CD4-positive, CD25-positive, alpha-beta regulatory T cell (primary cell): Measurements from ENCODE around the gene RECK. TPM values are rescaled to one million over a fixed set of nuclear protein-coding genes. Genes with fewer than 3 reads are reported as not detected.

ENCODE experiments used
- ATAC-seq, 2 donors: fragments of 150-1000 bp; cut with Tn5 transposase; one replicate each; pipeline ENCODE4 v1.10.0; 2021; ENCODE audit warnings: low read depth in 2 of 2, moderate number of reproducible peaks in 2 of 2, moderate library complexity in 1 of 2
- DNase-seq, 3 donors: peaks; one replicate each; pipeline versions ENCODE4 v3.0.0 to v3.0.0-alpha.2; 2012 to 2022; ENCODE audit warnings: mixed read lengths in 1 of 3
- H3K27ac ChIP-seq: one replicate; pipeline ENCODE4 v1.7.0; 2013; ENCODE audit warnings: mild to moderate bottlenecking, low read length; ENCODE audit not compliant: insufficient read depth, poor library complexity, severe bottlenecking
- H3K27me3 ChIP-seq: one replicate; pipeline ENCODE4 v1.7.0; 2013; ENCODE audit warnings: low read length; ENCODE audit not compliant: control insufficient read depth, insufficient read depth
- H3K36me3 ChIP-seq: one replicate; pipeline ENCODE4 v1.7.0; 2013; ENCODE audit warnings: mild to moderate bottlenecking, low read length, moderate library complexity; ENCODE audit not compliant: control insufficient read depth, insufficient read depth
- H3K4me1 ChIP-seq: 2 replicates; pipeline ENCODE4 v1.7.0; 2013; ENCODE audit warnings: mild to moderate bottlenecking, low read length; ENCODE audit not compliant: insufficient read depth, control insufficient read depth, poor library complexity, severe bottlenecking
- H3K4me3 ChIP-seq: one replicate; pipeline ENCODE4 v1.7.0; 2013; ENCODE audit warnings: low read depth, mild to moderate bottlenecking, low read length, moderate library complexity
- H3K9me3 ChIP-seq, 2 experiments: 1 replicate in 1 of 2; 2 replicates in 1 of 2; pipeline ENCODE4 v1.7.0; 2013; ENCODE audit warnings: low read length in 2 of 2, mild to moderate bottlenecking in 1 of 2, moderate library complexity in 1 of 2; ENCODE audit not compliant: control insufficient read depth in 2 of 2
- H3K27ac Mint-ChIP-seq, 3 donors: one replicate each; pipeline ENCODE4 v1.8.0; 2020 to 2022; ENCODE audit warnings: mild to moderate bottlenecking in 3 of 3, mixed read lengths in 3 of 3, moderate library complexity in 2 of 3
- H3K27me3 Mint-ChIP-seq: one replicate; pipeline ENCODE4 v1.8.0; 2022; ENCODE audit warnings: mild to moderate bottlenecking, mixed read lengths
- H3K36me3 Mint-ChIP-seq: one replicate; pipeline ENCODE4 v1.8.0; 2020; ENCODE audit warnings: mixed read lengths
- H3K4me1 Mint-ChIP-seq, 4 donors: one replicate each; pipeline ENCODE4 v1.8.0; 2020 to 2022; ENCODE audit warnings: mixed read lengths in 4 of 4, mild to moderate bottlenecking in 1 of 4
- H3K4me3 Mint-ChIP-seq, 4 donors: one replicate each; pipeline ENCODE4 v1.8.0; 2020 to 2022; ENCODE audit warnings: mild to moderate bottlenecking in 4 of 4, mixed read lengths in 4 of 4, moderate library complexity in 3 of 4
- H3K9me3 Mint-ChIP-seq, 7 donors: one replicate each; pipeline ENCODE4 v1.8.0; 2020 to 2022; ENCODE audit warnings: mixed read lengths in 7 of 7, mild to moderate bottlenecking in 3 of 7, moderate library complexity in 2 of 7
- polyA plus RNA-seq, 4 donors: library from polyadenylated mRNA; unstranded; fragments of 300-500 nt; fragmentation: Illumina TruSeq; gene quantifications; one replicate each; pipeline ENCODE4 v1.2.3, GENCODE V29; 2021
- total RNA-seq: library from RNA; stranded (reverse); gene quantifications from one replicate; pipeline ENCODE4 v1.2.3, GENCODE V29; 2022

RECK gene
- total and polyA plus RNA-seq, 5 donors from 2014 or later, result 5.5 to 12.6 (median 6.5) TPM

DNA sequence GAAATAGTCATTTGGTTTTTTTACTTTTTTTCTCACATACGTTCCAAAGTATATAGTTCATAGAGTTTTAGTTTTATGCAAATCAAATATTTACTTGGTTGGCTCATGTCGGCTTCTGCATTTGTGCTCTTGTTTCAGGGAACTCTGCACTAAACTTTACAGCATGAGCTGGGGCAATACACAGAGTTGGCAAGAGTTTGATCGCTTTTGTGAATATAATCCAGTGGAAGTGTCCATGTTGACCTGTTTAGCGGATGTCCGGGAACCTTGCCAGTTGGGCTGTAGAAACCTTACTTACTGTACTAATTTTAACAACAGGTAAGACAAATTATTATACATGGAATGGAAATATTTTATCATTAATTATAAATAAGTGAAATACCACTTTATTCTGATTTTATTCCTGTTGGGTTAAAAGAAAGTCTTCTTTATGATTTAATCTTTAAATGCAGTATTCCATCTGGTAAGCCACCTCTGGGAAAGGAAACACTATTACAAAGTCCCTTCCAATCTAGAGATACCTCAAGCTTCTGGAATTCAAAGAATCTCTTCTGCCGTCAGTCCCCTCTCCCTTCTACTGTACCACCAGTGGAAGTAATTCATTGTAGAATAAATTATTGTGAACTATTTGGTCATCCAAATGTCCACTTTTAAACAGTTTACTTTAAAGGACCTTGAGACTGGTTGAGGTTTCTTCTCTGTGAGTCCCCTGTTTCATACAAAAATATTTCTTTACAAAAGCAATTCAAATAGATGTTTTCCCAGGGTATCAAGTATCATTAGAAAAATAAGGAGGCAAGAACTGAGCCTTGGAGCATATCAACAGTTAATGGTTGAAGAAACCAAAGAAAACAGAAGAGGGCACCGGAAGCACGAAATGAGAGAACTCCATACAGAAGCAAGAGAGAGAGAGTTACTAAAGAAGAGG is 54.6 kb downstream of the RECK start:
- Mint-ChIP-seq H3K4me1 (peaks cover 7 to 16% (median 12%) of the 10 kb centered on the region in 4 donors), H3K36me3 (peaks cover 18% of the 10 kb centered on the region), H3K27ac (peak overlapping the region; percentile 60 to 97 (median 74)), H3K9me3 (no peaks in the 10 kb centered on the region), H3K27me3 (no peaks in the 10 kb centered on the region), H3K4me3 (peak overlapping the region in 2 of 4 donors; percentile 35 to 39)
- H3K27ac ChIP-seq, result no peak overlapping the region
- DNase-seq, result no peak
- no peaks in the 10 kb centered on the region for H3K36me3 ChIP-seq
- no peak for ATAC-seq
- H3K4me3 ChIP-seq, result no peak overlapping the region
- peaks cover 3% of the 10 kb centered on the region for H3K4me1 ChIP-seq
- no peaks in the 10 kb centered on the region for H3K27me3 ChIP-seq
- H3K9me3 ChIP-seq, result no peaks in the 10 kb centered on the region

DNA sequence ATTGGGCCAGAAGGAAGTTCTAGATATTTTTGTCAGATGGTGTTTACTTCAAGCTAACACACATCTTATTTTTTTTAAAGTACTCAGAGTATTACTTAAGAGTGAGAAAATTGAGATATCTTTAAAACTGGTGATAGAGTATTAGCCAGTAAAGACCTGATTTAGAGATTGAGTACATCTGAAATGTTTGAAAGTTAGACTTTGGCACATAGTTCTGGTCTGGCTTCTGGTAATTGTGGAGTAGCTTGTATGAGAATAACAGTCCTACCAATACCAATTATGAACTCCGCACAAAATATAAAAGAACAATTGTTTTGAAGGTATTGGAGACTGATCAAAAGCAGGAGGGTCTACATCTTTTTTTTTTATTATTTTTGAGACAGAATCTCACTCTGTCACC is 55.3 kb downstream of the RECK start:
- Histone ChIP-seq H3K27ac (no peak overlapping the region), H3K4me1 (peaks cover 3% of the 10 kb centered on the region), H3K9me3 (no peaks in the 10 kb centered on the region), H3K4me3 (no peak overlapping the region), H3K36me3 (no peaks in the 10 kb centered on the region), H3K27me3 (no peaks in the 10 kb centered on the region)
- H3K4me3 Mint-ChIP-seq, result peak overlapping the region in 1 of 4 donors; percentile 35
- ATAC-seq (no peak), DNase-seq (no peak)
- peaks cover 7 to 16% (median 12%) of the 10 kb centered on the region in 4 donors for H3K4me1 Mint-ChIP-seq
- H3K36me3 Mint-ChIP-seq, result peaks cover 11% of the 10 kb centered on the region
- no peaks in the 10 kb centered on the region for H3K9me3 Mint-ChIP-seq
- H3K27me3 Mint-ChIP-seq, result no peaks in the 10 kb centered on the region
- H3K27ac Mint-ChIP-seq, result peak overlapping the region; percentile 60 to 97 (median 74)

GRCh38 chr9:36092509-36093215 is 55.9 kb downstream of the RECK start:
- no peaks in the 10 kb centered on the region for H3K27me3 ChIP-seq
- peak in 2 of 3 donors; percentile 30 to 87 for DNase-seq
- no peaks in the 10 kb centered on the region for H3K9me3 ChIP-seq
- peaks cover 7 to 16% (median 12%) of the 10 kb centered on the region in 4 donors for H3K4me1 Mint-ChIP-seq
- H3K4me3 Mint-ChIP-seq, result peak overlapping the region in 2 of 4 donors; percentile 36
- H3K36me3 ChIP-seq, result no peaks in the 10 kb centered on the region
- H3K4me1 ChIP-seq, result peaks cover 3% of the 10 kb centered on the region
- no peaks in the 10 kb centered on the region for H3K27me3 Mint-ChIP-seq
- H3K27ac ChIP-seq, result peak overlapping the region; percentile 35
- ATAC-seq, result peak; percentile 75 to 92
- H3K9me3 Mint-ChIP-seq, result no peaks in the 10 kb centered on the region
- H3K36me3 Mint-ChIP-seq, result peaks cover 9% of the 10 kb centered on the region
- peak overlapping the region; percentile 74 to 91 (median 84) for H3K27ac Mint-ChIP-seq
- peak overlapping the region; percentile 63 for H3K4me3 ChIP-seq

GRCh38 chr9:36093384-36093783 is 56.7 kb downstream of the RECK start:
- peak overlapping the region in 2 of 3 donors; percentile 74 to 84 for H3K27ac Mint-ChIP-seq
- no peaks in the 10 kb centered on the region for H3K27me3 ChIP-seq
- H3K36me3 Mint-ChIP-seq, result peaks cover 9% of the 10 kb centered on the region
- H3K9me3 Mint-ChIP-seq, result no peaks in the 10 kb centered on the region
- no peak overlapping the region for H3K27ac ChIP-seq
- ATAC-seq (no peak), DNase-seq (no peak)
- H3K4me3 Mint-ChIP-seq, result no peak overlapping the region
- no peaks in the 10 kb centered on the region for H3K9me3 ChIP-seq
- peaks cover 3% of the 10 kb centered on the region for H3K4me1 ChIP-seq
- H3K36me3 ChIP-seq, result no peaks in the 10 kb centered on the region
- no peak overlapping the region for H3K4me3 ChIP-seq
- no peaks in the 10 kb centered on the region for H3K27me3 Mint-ChIP-seq
- peaks cover 7 to 16% (median 12%) of the 10 kb centered on the region in 4 donors for H3K4me1 Mint-ChIP-seq

DNA sequence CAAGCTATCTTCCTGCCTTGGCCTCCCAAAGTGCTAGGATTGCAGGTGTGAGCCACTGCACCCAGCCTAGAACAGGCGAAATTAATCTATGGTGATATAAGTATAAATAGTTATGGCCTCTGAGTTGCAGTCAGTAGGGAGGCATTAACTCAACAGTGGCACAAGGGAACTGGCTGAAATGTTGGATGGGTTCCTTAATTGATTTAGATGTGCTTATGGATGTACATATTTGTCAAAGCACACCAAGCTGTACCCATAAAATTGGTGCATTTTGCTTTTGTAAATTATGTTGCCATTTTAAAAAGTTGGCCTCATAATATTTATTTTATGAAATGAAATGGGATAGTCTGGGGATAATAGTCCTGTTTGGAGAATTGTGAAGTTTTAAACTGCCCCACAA is 63.0 kb downstream of the RECK start:
- Histone ChIP-seq H3K4me3 (no peak overlapping the region), H3K27ac (no peak overlapping the region), H3K36me3 (no peaks in the 10 kb centered on the region), H3K9me3 (no peaks in the 10 kb centered on the region), H3K27me3 (no peaks in the 10 kb centered on the region), H3K4me1 (peaks cover 4% of the 10 kb centered on the region)
- H3K36me3 Mint-ChIP-seq, result no peaks in the 10 kb centered on the region
- no peaks in the 10 kb centered on the region for H3K27me3 Mint-ChIP-seq
- H3K4me3 Mint-ChIP-seq, result no peak overlapping the region
- ATAC-seq (no peak), DNase-seq (no peak)
- peaks cover 0 to 11% (median 7%) of the 10 kb centered on the region in 4 donors for H3K4me1 Mint-ChIP-seq
- H3K9me3 Mint-ChIP-seq, result no peaks in the 10 kb centered on the region
- H3K27ac Mint-ChIP-seq, result no peak overlapping the region

DNA sequence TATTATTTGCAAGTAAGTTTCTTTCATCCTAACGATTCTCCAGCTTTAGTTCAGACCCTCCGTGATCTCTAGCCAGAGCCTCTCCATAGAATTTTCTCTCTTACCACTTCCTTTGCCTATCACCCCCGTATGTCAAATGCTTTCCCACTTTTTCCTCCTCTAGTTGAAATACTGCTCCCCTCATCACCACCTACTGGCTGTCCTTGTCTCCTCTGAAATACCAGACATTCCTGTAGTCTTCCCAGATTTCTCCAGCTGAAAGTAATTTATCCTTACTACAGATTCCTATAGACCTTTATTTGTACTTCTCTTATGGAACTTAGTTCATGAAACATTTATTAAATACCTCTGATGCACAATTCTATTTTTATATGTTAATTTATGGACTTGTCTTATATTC is 63.8 kb downstream of the RECK start:
- no peaks in the 10 kb centered on the region for H3K36me3 Mint-ChIP-seq
- H3K4me1 Mint-ChIP-seq, result peaks cover 0 to 11% (median 7%) of the 10 kb centered on the region in 4 donors
- no peak overlapping the region for H3K27ac Mint-ChIP-seq
- Histone ChIP-seq H3K4me1 (peaks cover 4% of the 10 kb centered on the region), H3K27ac (no peak overlapping the region), H3K36me3 (no peaks in the 10 kb centered on the region), H3K27me3 (no peaks in the 10 kb centered on the region), H3K9me3 (no peaks in the 10 kb centered on the region), H3K4me3 (no peak overlapping the region)
- H3K4me3 Mint-ChIP-seq, result peak overlapping the region in 1 of 4 donors; percentile 24
- no peak for ATAC-seq
- H3K9me3 Mint-ChIP-seq, result no peaks in the 10 kb centered on the region
- no peaks in the 10 kb centered on the region for H3K27me3 Mint-ChIP-seq
- no peak for DNase-seq

DNA sequence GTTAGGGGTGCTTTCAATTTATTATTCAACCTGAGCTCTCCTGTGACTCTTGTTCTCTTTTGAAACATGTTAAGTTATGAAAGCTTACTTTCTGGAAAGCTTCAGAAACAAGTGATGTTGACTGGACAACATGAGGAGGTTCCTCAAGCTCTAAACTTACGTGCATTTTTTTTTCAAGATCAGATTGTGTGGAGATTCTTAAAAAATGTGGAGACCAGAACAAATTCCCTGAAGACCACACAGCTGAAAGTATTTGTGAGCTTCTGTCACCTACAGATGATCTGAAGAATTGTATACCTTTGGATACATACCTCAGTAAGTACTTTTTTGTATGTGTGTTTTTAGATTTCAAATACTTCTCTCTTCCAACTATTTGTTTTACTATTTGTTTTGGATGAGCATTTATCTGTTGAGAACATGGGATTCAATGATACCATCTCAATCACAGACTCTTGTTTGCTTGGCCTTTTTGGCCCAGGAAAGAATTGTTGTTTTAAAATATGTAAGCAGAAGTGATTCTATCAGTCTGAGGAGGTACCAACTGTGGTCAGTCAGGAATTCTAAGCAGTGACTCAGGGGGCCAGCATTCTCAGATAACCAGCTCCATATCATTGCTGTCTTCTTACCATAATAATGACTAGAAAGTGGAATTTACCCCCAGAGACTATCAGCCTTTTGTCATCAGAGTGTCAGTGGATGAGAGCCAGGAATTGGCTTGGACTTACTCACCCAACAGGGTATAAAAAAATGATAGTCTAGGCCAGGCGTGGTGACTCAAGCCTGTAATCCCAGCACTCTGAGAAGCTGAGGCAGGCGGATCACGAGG is 65.4 kb downstream of the RECK start:
- Mint-ChIP-seq H3K27ac (peak overlapping the region in 1 of 3 donors; percentile 47), H3K9me3 (no peaks in the 10 kb centered on the region), H3K36me3 (no peaks in the 10 kb centered on the region), H3K27me3 (no peaks in the 10 kb centered on the region), H3K4me1 (peaks cover 0 to 11% (median 7%) of the 10 kb centered on the region in 4 donors), H3K4me3 (no peak overlapping the region)
- no peak for DNase-seq
- Histone ChIP-seq H3K4me3 (no peak overlapping the region), H3K27me3 (no peaks in the 10 kb centered on the region), H3K36me3 (no peaks in the 10 kb centered on the region), H3K27ac (no peak overlapping the region), H3K4me1 (peaks cover 4% of the 10 kb centered on the region), H3K9me3 (no peaks in the 10 kb centered on the region)
- ATAC-seq, result no peak
